Activated naive CD4-positive, alpha-beta T cell treated with anti-CD3 and anti-CD28 coated beads for 36 hours (primary cell): Measurements from ENCODE around the gene RNF130. TPM values are rescaled to one million over a fixed set of nuclear protein-coding genes. Genes with fewer than 3 reads are reported as not detected.

ENCODE experiments used
- CTCF ChIA-PET: fragments of 350-600 bp; sonication (Branson Sonifier 250); formaldehyde crosslinking; loops from one replicate; lab custom pipeline; 2021; ENCODE audit warnings: antibody characterized with exemption; lab: Charles Lee
- DNase-seq: peaks from one replicate; pipeline ENCODE4 v3.0.0-alpha.2; 2020
- H3K27ac Mint-ChIP-seq: one replicate; pipeline ENCODE4 v1.8.0; 2021; ENCODE audit warnings: mild to moderate bottlenecking, mixed read lengths
- H3K27me3 Mint-ChIP-seq: one replicate; pipeline ENCODE4 v1.8.0; 2021; ENCODE audit warnings: low read depth, mixed read lengths
- H3K36me3 Mint-ChIP-seq: one replicate; pipeline ENCODE4 v1.8.0; 2021; ENCODE audit warnings: low read depth, mixed read lengths
- H3K4me1 Mint-ChIP-seq: one replicate; pipeline ENCODE4 v1.8.0; 2021; ENCODE audit warnings: low read depth, mixed read lengths
- H3K4me3 Mint-ChIP-seq: one replicate; pipeline ENCODE4 v1.8.0; 2021; ENCODE audit warnings: mild to moderate bottlenecking, moderate library complexity, mixed read lengths
- H3K9me3 Mint-ChIP-seq: one replicate; pipeline ENCODE4 v1.8.0; 2021; ENCODE audit warnings: mixed read lengths
- intact Hi-C: fragments of 100-400 bp; cut with micrococcal nuclease; formaldehyde crosslinking; loops from one replicate; pipeline ENCODE4 v1.15.1; 2023
- total RNA-seq, 2 experiments: library from RNA; stranded (reverse); gene quantifications; one replicate each; pipeline ENCODE4 v1.2.3, GENCODE V29; 2021

RNF130 gene
- total RNA-seq, 2 experiments from 2014 or later, result 10.3 to 11.9 TPM

DNA sequence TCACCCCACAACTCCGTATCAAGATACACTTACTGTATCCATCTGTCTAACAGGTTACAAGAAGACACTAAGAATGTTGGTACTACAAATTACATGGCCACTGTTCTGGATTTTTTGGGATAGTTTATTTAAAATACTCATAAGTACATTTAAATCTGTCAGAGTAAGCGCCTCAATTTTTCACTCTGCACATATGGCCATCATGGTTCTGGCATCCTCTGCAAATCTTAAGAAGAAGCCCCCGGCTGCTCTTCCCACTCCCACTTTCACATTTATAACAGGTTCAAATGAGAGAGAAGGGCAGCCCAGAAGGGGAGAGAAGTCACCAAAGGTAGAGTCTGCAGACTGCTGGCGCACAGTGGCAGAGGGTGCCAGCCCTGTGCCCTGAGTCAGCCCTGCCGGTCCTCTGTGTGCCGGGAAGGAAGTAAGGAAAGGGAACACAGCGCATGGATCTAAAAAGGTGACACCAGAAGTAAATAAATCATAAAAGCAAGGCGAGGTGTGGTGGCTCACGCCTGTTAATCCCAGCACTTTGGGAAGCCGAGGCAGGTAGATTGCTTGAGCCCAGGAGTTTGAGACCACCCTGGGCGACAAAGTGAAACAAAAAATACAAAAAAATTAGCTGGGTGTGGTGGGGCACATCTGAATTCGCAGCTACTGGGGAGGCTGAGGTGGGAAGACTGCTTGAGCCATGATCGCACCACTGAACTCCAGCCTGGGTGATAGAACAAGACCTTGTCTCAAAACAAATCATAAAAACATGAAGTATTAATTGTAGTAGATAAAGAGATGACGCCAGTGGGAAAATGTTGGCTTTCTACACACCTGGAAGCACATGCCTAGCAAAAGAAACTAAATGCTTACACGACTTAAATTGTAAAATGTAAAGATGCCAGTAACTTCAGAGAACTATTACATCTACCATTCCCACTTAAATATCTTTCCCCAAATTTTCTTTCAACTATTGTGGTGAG lies 30.0 kb downstream of the RNF130 start:
- Mint-ChIP-seq H3K4me1 (no peaks in the 10 kb centered on the region), H3K36me3 (peaks cover 26% of the 10 kb centered on the region)
- no peak for DNase-seq

DNA sequence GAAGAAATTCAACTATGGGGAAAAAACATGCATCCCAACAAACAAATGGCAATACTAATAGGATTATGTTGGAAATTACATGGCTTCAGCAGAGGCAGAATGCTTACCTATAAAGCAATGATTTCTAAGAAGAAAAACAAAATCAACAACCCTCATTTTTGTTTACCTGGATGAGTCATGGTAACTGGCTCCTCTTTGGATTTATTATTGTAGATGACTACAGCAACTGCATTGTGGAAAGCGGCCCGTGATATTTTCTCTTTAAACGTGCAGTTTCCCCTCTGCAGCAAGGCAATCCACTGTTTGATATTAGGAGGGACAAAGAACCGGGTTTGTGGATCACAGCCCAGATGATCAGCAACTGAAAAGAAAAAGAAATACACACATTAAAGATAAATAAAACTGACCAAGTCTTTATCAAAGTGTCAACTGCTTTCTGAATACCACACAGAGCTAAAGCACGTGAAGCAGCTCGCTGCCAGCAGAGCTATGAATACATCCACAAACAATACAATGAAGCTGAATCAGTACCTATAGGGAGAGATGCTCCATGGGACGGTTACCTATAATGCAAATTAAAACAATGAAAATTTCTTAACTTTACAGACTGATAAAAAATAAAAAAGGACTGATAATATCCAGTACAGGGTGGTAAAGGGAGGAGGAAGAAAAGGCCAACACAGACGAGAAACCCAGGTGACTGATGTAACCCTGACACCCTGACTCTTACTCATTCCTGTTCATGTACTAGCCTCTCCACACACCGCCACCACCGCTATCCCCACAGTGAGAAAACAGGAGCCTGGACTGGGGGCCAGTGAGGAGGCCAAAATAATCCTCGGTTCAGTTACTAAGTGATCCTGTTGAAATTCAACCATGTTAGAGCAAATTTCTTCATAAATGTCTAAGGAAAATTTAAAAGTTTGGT lies 31.0 kb downstream of the RNF130 start:
- Mint-ChIP-seq H3K4me1 (no peaks in the 10 kb centered on the region), H3K36me3 (peaks cover 37% of the 10 kb centered on the region), H3K4me3 (no peak overlapping the region), H3K27me3 (no peaks in the 10 kb centered on the region), H3K27ac (no peak overlapping the region), H3K9me3 (peaks cover 9% of the 10 kb centered on the region)
- CTCF ChIA-PET, result interaction anchor here (0.7 kb wide), 1 partner anchor 279 kb away, joined by 3 read pairs; no protein-coding TSS in a partner anchor
- intact Hi-C loops, result no loop called here
- DNase-seq, result no peak

More for the DNA sequence above, 30.0 kb downstream of the RNF130 start:
- H3K4me3 Mint-ChIP-seq, result no peak overlapping the region
- H3K27ac Mint-ChIP-seq, result no peak overlapping the region
- H3K27me3 Mint-ChIP-seq, result no peaks in the 10 kb centered on the region
- peaks cover 3% of the 10 kb centered on the region for H3K9me3 Mint-ChIP-seq
- CTCF ChIA-PET, result interaction anchor here (1.0 kb wide), 1 partner anchor 16 kb away, joined by 3 read pairs; no protein-coding TSS in a partner anchor
- intact Hi-C loops, result no loop called here

DNA sequence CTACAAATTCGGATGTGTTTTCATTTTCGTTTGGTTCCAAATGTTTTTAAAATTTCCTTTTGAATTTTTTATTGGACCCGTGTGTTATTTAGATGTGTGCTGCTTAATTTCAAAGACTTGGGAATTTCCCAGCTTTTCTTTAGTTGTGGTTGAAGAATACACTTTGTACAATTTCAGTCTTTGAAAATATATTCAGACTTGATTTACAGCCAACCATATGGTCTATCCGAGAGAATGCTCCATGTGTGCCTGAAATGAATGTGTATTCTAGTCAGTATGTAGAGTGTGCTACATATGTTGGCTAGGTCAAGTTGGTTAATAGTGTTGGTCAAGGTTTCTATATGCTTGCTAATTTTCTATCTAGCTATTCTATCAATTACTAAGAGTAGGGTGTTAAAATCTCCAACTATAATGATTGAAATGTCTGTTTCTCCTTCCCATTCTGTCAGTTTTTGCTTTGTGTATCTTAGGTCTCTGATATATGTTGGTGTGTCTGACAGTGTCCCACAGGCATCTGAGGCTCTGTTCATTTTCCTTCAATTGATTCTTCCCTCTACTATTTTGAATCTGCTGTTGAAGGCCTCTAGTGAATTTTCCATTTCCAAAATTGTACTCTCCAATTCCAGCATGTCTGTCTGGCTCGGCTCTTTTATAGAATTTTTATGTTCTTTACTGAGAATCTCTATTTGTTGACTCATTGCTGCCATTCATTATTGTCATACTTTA lies 36.2 kb downstream of the RNF130 start:
- H3K4me1 Mint-ChIP-seq, result no peaks in the 10 kb centered on the region
- no peak overlapping the region for H3K27ac Mint-ChIP-seq
- no peaks in the 10 kb centered on the region for H3K27me3 Mint-ChIP-seq
- H3K36me3 Mint-ChIP-seq, result peaks cover 57% of the 10 kb centered on the region
- no peak overlapping the region for H3K4me3 Mint-ChIP-seq
- CTCF ChIA-PET, result no interaction called here
- H3K9me3 Mint-ChIP-seq, result peaks cover 12% of the 10 kb centered on the region
- no peak for DNase-seq
- intact Hi-C loops, result no loop called here

DNA sequence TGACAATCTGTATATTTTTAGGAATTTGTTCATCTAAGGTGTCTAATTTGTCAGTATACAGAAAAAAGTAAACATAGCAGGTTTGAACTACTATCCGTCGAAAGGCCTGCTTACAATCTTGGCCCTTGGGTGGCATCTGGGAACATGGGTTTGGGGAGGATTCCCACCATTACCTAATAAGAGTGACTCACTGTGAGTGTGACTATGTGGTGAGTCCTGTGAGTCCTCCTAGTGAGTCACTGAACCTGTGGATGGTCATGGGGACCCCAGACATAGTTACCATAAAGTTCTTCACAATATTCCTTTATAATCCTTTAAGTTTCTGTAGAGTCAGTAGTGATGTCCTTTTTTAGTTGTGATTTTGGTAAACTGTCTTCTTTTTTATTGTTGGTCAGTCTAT lies 37.0 kb downstream of the RNF130 start:
- H3K4me1 Mint-ChIP-seq, result no peaks in the 10 kb centered on the region
- no peak for DNase-seq
- no peak overlapping the region for H3K27ac Mint-ChIP-seq
- H3K9me3 Mint-ChIP-seq, result peaks cover 12% of the 10 kb centered on the region
- H3K36me3 Mint-ChIP-seq, result peaks cover 57% of the 10 kb centered on the region
- intact Hi-C loops, result no loop called here
- H3K4me3 Mint-ChIP-seq, result no peak overlapping the region
- no peaks in the 10 kb centered on the region for H3K27me3 Mint-ChIP-seq
- CTCF ChIA-PET, result no interaction called here

DNA sequence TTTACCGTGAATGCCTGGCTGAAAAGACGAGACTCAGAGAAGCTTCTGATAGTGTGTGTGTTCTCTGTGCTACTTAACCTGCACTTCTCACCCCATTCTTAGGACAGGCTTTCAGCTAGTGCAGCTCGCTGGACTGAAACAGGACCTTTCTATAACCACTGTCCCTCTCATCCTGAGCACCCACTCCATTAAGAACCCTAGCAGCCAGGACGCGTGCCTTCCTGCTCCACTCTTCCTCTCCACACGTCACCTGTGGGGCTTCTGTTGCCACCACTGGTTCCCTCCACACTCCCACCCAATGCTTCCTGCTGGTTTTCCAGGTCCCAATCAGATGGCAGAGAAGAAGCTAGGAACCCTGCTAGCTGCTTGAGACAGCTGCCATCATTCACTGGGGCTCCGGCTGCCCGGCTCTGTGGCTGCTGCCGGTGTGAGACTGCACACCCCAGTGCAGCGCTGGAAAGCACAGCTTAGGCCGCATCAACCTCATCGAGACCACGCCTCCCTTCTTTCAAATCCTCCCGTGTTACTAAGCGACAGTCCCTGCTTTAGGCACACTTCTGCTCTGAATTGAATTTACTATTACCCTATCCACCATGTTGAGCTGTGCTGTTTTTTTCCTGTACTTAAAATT lies 44.0 kb downstream of the RNF130 start:
- Mint-ChIP-seq H3K27me3 (no peaks in the 10 kb centered on the region), H3K27ac (no peak overlapping the region), H3K9me3 (no peaks in the 10 kb centered on the region), H3K4me1 (no peaks in the 10 kb centered on the region), H3K4me3 (no peak overlapping the region), H3K36me3 (peaks cover 8% of the 10 kb centered on the region)
- intact Hi-C loops, result no loop called here
- CTCF ChIA-PET, result interaction anchor here (0.9 kb wide), 1 partner anchor 63 kb away, joined by 3 read pairs; no protein-coding TSS in a partner anchor
- no peak for DNase-seq

DNA sequence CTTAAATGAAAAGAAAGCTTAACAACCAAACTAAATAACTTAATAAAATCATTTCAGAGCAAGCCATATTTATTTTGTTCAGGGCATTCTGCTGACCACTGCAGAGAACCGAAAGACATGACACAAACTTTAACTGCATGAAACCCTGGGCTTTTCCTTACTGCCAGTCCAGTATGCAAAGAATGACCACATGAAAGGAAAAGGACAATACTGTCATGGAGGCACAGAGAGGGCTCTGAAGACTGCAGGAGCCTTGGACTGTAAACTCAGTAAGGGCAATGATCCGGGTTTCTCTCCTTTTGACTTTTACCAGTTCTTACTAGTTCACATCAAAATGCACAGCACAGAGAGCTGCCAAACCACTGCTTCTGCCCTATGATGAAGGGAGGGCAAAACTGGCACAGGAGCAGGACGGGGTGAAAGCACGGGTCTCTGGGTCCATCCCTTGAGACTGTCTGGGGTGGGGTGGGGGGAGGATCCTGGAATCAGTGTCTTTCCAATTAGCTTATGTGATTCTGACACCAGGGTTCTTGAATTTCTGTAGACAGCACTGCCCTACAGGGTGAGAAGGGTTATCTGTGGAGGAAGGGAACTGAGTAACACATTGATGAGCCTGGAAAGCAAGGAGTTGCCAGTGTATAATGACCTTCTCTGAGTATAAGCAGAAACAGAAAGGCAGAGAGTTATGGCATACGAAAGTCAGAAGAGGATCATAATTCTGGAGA lies 44.7 kb downstream of the RNF130 start:
- Mint-ChIP-seq H3K4me3 (no peak overlapping the region), H3K4me1 (no peaks in the 10 kb centered on the region), H3K27ac (no peak overlapping the region), H3K27me3 (no peaks in the 10 kb centered on the region), H3K9me3 (no peaks in the 10 kb centered on the region), H3K36me3 (peaks cover 7% of the 10 kb centered on the region)
- no peak for DNase-seq
- CTCF ChIA-PET, result no interaction called here
- intact Hi-C loops, result no loop called here

DNA sequence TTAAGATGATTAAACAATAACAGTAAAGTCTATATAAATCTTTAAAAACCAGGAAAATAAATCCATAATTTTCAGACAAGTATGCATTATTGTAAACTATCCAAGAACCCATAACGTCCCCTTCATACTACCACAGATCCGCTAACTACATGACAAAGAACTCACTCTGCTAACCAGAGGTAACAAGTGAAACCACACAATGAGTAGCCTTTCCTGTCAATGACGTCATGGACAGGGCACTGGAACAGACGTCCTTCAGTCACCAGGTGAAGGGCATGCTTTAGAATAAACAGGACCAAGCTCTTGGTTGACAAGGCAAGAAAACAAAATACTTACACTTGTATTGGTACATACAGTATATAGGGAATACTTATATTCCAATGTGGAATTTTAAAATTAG lies 45.2 kb downstream of the RNF130 start:
- CTCF ChIA-PET, result interaction anchor here (0.9 kb wide), 1 partner anchor 16 kb away, joined by 3 read pairs; no protein-coding TSS in a partner anchor
- no peak overlapping the region for H3K27ac Mint-ChIP-seq
- no peak for DNase-seq
- H3K4me3 Mint-ChIP-seq, result no peak overlapping the region
- peaks cover 4% of the 10 kb centered on the region for H3K36me3 Mint-ChIP-seq
- H3K9me3 Mint-ChIP-seq, result no peaks in the 10 kb centered on the region
- intact Hi-C loops, result no loop called here
- no peaks in the 10 kb centered on the region for H3K4me1 Mint-ChIP-seq
- no peaks in the 10 kb centered on the region for H3K27me3 Mint-ChIP-seq

DNA sequence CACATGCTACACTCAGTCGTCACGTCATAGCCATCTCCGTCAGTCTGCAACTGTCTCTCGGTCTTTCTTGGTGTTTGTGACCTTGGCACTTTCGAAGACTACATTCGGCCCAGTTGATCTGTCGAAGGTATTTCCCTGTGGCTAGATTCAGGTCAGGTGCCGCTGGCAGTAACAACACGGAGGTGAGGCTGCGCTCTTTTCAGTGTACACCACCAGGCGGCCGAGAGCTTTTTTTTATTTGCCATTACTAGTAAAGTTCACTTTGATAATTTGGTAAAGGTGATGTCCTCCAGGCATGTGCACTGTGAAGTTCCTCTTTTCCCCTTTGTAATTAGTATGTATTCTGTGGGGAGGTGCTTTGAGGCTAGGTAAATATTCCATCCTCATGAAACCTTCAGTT lies 49.7 kb downstream of the RNF130 start:
- Mint-ChIP-seq H3K27me3 (no peaks in the 10 kb centered on the region), H3K4me1 (no peaks in the 10 kb centered on the region), H3K4me3 (no peak overlapping the region), H3K27ac (no peak overlapping the region), H3K9me3 (peaks cover 1% of the 10 kb centered on the region), H3K36me3 (peaks cover 17% of the 10 kb centered on the region)
- CTCF ChIA-PET, result no interaction called here
- intact Hi-C loops, result no loop called here
- DNase-seq, result no peak

DNA sequence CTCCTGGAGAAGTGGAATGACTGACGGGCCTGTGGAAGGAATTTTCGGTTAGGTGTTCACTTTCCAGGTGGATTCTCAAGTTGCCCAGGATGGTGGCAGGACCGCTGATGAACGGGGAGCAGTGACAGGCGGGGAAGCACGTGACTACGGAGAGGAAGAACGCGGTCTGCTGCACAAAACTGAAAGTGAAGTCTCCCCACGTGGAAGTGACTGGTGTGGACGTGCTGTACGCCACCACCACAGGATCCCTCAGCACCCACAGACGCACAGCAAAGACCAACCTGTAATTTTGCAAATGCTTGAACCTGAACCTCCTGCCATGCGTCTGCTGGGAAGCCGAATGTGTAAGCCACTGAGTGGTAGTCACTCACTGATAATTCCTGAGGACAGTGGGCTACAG lies 51.4 kb downstream of the RNF130 start:
- Mint-ChIP-seq H3K4me1 (no peaks in the 10 kb centered on the region), H3K27me3 (no peaks in the 10 kb centered on the region), H3K27ac (no peak overlapping the region), H3K4me3 (no peak overlapping the region), H3K36me3 (peaks cover 19% of the 10 kb centered on the region), H3K9me3 (peaks cover 1% of the 10 kb centered on the region)
- CTCF ChIA-PET, result no interaction called here
- DNase-seq, result no peak
- intact Hi-C loops, result no loop called here

DNA sequence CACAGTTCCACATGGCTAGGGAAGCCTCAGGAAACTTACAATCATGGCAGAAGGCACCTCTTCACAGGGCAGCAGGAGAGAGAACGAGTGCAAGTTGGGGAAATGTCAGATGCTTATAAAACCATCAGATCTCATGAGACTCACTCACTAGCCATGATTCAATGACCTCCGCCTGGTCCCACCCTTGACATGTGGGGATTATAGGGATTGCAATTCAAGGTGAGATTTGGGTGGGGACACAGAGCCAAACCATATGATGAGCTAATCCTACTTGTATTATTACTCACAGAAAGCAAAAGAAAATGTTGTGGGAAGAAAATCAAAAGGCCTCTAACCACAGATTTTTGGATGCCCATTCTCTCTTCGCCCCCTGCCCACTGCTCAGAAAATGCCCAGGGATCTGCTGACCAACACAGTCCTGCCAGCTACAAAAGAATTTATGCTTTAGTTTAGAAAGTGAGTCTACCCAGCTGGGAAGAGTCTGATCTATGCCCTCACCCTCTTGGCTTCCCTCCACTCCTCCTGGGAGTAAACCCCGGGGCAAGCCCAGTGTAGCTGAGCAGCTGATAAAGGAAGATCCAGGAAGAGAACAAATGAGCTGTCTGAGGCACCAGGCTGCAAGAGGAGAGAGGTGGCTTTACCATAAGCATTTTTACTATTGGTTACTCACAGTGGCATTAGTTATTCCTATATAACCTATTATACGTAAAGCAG lies 53.1 kb downstream of the RNF130 start:
- H3K4me3 Mint-ChIP-seq, result no peak overlapping the region
- peaks cover 1% of the 10 kb centered on the region for H3K9me3 Mint-ChIP-seq
- H3K36me3 Mint-ChIP-seq, result peaks cover 19% of the 10 kb centered on the region
- no peaks in the 10 kb centered on the region for H3K27me3 Mint-ChIP-seq
- H3K27ac Mint-ChIP-seq, result no peak overlapping the region
- no peaks in the 10 kb centered on the region for H3K4me1 Mint-ChIP-seq
- intact Hi-C loops, result no loop called here
- no peak for DNase-seq
- CTCF ChIA-PET, result interaction anchor here (0.9 kb wide), 1 partner anchor 11 kb away, joined by 4 read pairs; no protein-coding TSS in a partner anchor
